Gastrocnemius medialis (tissue), 4 donors: ENCODE measurements around the gene OTUD5. TPM values are rescaled to one million over a fixed set of nuclear protein-coding genes. Genes with fewer than 3 reads are reported as not detected.
"Not testable (repeated sequence)": the region's sequence is repeated elsewhere in the genome, so short reads cannot be mapped to it uniquely, and the experiment has no call there.

Experiments
- ATAC-seq, 2 donors: fragments of 150-250 bp; one replicate each; pipeline ENCODE4 v1.9.1; 2016
- DNase-seq, 2 donors: peaks; one replicate each; pipeline ENCODE4 v3.0.0-alpha.2; 2019
- H3K27ac ChIP-seq, 4 donors: fragments of 200-600 bp; sonication (generic); 1 replicate in 1 of 4; 2 replicates in 3 of 4; pipeline ENCODE4 v1.5.1; 2016 to 2018; ENCODE audit warnings: mild to moderate bottlenecking in 2 of 4, moderate library complexity in 1 of 4
- H3K27me3 ChIP-seq, 3 donors: fragments of 200-600 bp; sonication (generic) in 2 of 3; 1 replicate in 1 of 3; 2 replicates in 2 of 3; pipeline versions ENCODE4 v1.5.1 to v1.6.0; 2016 to 2019; ENCODE audit warnings: mild to moderate bottlenecking in 1 of 3, moderate library complexity in 1 of 3
- H3K36me3 ChIP-seq, 2 donors: fragments of 200-600 bp; sonication (generic) in 1 of 2; one replicate each; pipeline ENCODE4 v1.5.1; 2017 to 2018
- H3K4me1 ChIP-seq, 2 donors: fragments of 200-600 bp; sonication (generic) in 1 of 2; one replicate each; pipeline ENCODE4 v1.5.1; 2016 to 2017; ENCODE audit warnings: mild to moderate bottlenecking in 2 of 2
- H3K4me3 ChIP-seq, 4 donors: fragments of 200-600 bp; sonication (generic) in 3 of 4; 1 replicate in 1 of 4; 2 replicates in 3 of 4; pipeline ENCODE4 v1.5.1; 2016 to 2019; ENCODE audit warnings: mild to moderate bottlenecking in 2 of 4
- H3K9me3 ChIP-seq, 3 donors: fragments of 200-600 bp; sonication (generic) in 2 of 3; 1 replicate in 1 of 3; 2 replicates in 2 of 3; pipeline ENCODE4 v1.5.1; 2016 to 2019
- POLR2A ChIP-seq, 2 donors: fragments of 450-650 bp; IDR thresholded peaks; one replicate each; pipeline ENCODE4 v1.6.1; 2017; ENCODE audit warnings: antibody characterized with exemption in 2 of 2, mild to moderate bottlenecking in 2 of 2, moderate library complexity in 2 of 2
- in situ Hi-C, 4 donors: fragments of 200-750 bp; cut with MboI; loops; one replicate each; pipeline versions ENCODE4 v1.15.0 to v1.8.0; 2017; ENCODE audit warnings: low sequenced_read_pairs in 4 of 4
- intact Hi-C: fragments of 100-400 bp; cut with DNase I; formaldehyde crosslinking; loops from one replicate; pipeline ENCODE4 v1.15.1; 2023; ENCODE audit warnings: low total_unique reads
- total RNA-seq, 4 donors: library from RNA; depleted of rRNA; stranded (reverse); fragments of >200 nt; gene quantifications; one replicate each; pipeline versions ENCODE4 v1.1.0 to v1.2.3, GENCODE V29; 2016
- TF ChIP-seq, protein P1 (sequence below), 5 experiments: fragments of 450-650 bp in 3 of 5; fragments of 200-600 bp in 2 of 5; sonication (generic) in 2 of 5; IDR thresholded peaks in 4 of 5; conservative IDR thresholded peaks in 1 of 5; 1 replicate in 4 of 5; 2 replicates in 1 of 5; pipeline ENCODE4 v1.5.1; 2016 to 2019; ENCODE audit warnings: antibody characterized with exemption in 5 of 5, mild to moderate bottlenecking in 3 of 5, moderate library complexity in 3 of 5

OTUD5 gene
- total RNA-seq, 4 donors from 2014 or later: 22.2 to 32.2 (median 28.5) TPM

DNA sequence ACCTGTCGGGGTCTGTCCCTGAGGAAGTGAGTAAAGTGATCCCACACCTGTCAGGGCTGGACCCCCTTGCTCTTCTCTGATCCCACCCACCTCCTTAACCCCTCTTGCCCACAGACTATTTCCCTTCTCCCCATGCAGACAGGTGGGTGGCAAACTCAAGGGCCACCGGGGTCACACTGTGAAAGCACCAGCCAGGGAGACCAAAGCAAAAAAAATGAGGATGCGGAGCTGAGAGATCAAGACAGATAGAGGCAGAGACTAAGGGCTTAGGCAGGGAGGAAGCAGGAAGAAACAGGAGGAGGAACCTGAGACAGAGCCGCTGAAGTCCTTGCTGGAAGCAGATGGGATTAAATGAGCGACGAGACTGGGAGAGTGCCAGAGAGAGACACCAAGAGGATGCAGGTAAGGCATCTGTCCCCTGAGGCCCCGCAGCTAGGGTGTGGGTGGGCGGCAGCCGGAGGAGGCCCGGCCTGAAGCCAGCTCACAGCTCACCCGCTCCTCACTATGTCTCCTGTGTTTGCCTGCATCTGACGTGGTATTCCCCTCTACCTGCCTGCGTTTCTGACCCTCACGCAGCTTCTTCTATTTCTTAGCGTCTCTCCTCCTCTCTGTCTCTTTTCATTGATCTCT lies 67.0 kb downstream of the OTUD5 start:
- TF ChIP-seq, protein P1, sequence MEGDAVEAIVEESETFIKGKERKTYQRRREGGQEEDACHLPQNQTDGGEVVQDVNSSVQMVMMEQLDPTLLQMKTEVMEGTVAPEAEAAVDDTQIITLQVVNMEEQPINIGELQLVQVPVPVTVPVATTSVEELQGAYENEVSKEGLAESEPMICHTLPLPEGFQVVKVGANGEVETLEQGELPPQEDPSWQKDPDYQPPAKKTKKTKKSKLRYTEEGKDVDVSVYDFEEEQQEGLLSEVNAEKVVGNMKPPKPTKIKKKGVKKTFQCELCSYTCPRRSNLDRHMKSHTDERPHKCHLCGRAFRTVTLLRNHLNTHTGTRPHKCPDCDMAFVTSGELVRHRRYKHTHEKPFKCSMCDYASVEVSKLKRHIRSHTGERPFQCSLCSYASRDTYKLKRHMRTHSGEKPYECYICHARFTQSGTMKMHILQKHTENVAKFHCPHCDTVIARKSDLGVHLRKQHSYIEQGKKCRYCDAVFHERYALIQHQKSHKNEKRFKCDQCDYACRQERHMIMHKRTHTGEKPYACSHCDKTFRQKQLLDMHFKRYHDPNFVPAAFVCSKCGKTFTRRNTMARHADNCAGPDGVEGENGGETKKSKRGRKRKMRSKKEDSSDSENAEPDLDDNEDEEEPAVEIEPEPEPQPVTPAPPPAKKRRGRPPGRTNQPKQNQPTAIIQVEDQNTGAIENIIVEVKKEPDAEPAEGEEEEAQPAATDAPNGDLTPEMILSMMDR (IDR thresholded peaks at IDR 0.05 in 4 of 5, conservative IDR thresholded peaks at IDR 0.05 in 1 of 5): no peak
- TF ChIP-seq POLR2A (IDR thresholded peaks at IDR 0.05): no peak
- Histone ChIP-seq H3K27me3 (no peaks in the 10 kb centered on the region), H3K4me1 (peaks cover 4 to 5% of the 10 kb centered on the region in 2 donors), H3K4me3 (peak overlapping the region; percentile 64 to 75 (median 68)), H3K9me3 (no peaks in the 10 kb centered on the region), H3K27ac (peak overlapping the region in 1 of 4 donors; percentile 49), H3K36me3 (peaks cover 0 to 4% of the 10 kb centered on the region in 2 donors)
- DNase-seq: no peak
- ATAC-seq: no peak
- in situ Hi-C loops: loop anchor here in 1 of 4 donors (10.0 kb wide), 1 partner anchor 86 kb away; the partner anchor contains the start of gene HDAC6
- intact Hi-C loops: loop anchor here (5.0 to 10.0 kb wide), 3 partner anchors 152 to 274 kb away; partner anchors contain the start of genes MAGIX and TFE3

DNA sequence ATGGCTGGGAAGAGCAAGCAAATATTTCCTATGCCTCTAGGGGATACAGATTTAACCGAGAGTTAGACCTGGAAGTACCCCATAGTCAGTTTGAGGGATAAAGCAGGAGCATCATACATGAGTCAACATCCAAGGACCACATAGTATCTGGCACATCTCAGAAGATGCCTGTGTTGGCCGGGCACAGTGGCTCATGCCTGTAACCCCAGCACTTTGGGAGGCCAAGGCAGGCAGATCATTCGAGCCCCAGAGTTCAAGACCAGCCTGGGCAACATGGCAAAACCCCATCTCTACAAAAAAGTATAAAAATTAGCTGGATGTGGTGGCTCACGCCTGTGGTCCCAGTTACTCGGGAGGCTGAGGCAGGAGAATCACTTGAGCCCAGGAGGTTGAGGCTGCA lies 70.8 kb downstream of the OTUD5 start:
- H3K4me3 ChIP-seq, H3K36me3 ChIP-seq, H3K9me3 ChIP-seq, DNase-seq, intact Hi-C loops, H3K27ac ChIP-seq, in situ Hi-C loops, H3K27me3 ChIP-seq, ATAC-seq, H3K4me1 ChIP-seq: not testable (repeated sequence)

DNA sequence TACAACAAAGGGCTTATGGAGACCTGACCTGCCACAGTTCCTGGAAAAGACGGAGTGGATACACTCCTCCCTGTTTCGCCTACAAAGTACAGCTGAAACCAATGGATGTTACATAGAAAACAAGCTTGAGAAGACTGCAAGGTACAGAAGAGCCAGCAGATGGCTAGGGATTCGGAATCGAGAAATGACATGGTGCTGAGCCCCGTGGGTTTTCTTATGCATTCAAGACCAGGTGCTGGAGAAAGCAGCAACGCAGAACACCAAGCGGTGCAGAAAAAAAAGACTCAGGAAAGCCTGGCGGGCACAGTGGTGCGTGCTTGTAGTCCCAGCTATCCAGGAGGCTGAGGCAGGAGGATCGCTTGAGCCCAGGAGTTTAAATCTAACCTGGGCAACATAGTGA lies 73.7 kb downstream of the OTUD5 start:
- Histone ChIP-seq H3K4me1 (no peaks in the 10 kb centered on the region), H3K36me3 (no peaks in the 10 kb centered on the region), H3K27me3 (no peaks in the 10 kb centered on the region), H3K27ac (no peak overlapping the region), H3K9me3 (no peaks in the 10 kb centered on the region), H3K4me3 (no peak overlapping the region)
- ATAC-seq (no peak), DNase-seq (no peak)
- intact Hi-C loops (no loop called here), in situ Hi-C loops (no loop called here)
- TF ChIP-seq, protein P1 (IDR thresholded peaks at IDR 0.05 in 4 of 5, conservative IDR thresholded peaks at IDR 0.05 in 1 of 5): no peak
- no peak for TF ChIP-seq POLR2A (IDR thresholded peaks at IDR 0.05)

DNA sequence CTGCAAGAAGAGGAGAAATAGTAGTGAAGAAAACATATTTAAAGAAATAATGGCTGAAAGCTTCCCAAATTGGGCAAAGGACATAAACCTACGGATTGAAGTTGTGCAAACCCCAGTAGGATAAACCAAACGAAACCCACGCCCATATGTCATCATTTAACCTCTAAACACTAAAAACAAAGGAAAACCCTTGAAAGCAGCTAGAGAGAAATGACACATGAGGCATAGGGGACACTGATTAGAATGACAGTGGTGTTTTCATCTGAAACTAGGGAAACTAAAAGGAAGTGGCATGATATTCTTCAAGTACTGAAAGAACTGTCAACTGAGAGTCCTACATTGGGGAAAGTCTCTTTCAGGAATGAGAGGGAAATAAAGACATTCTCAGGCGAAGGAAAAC lies 80.5 kb downstream of the OTUD5 start:
- DNase-seq, intact Hi-C loops, H3K4me1 ChIP-seq, H3K9me3 ChIP-seq, ATAC-seq, in situ Hi-C loops, H3K27me3 ChIP-seq, H3K4me3 ChIP-seq, H3K27ac ChIP-seq, H3K36me3 ChIP-seq: not testable (repeated sequence)

Other genes starting within 250 kb of the OTUD5 start
- gene GLOD5, start 195.9 kb downstream of the OTUD5 start, total RNA-seq: not detected
- not detected for gene GATA1, start 171.0 kb downstream of the OTUD5 start, total RNA-seq
- gene HDAC6, start 155.5 kb downstream of the OTUD5 start, total RNA-seq: 10 to 100 TPM; 38.2 to 92.2 (median 61.3) TPM
- not detected for gene ERAS, start 131.1 kb downstream of the OTUD5 start, total RNA-seq
- gene PCSK1N, start 122.0 kb downstream of the OTUD5 start, total RNA-seq: not detected
- 100 to 1,000 TPM in 1 of 4 donors, 10 to 100 TPM in 3; 53.3 to 103 (median 68.5) TPM for gene TIMM17B, start 59.8 kb downstream of the OTUD5 start, total RNA-seq
- gene PQBP1, start 59.7 kb downstream of the OTUD5 start, total RNA-seq: 10 to 100 TPM; 61.3 to 90.4 (median 67.8) TPM
- gene SLC35A2, start 46.0 kb downstream of the OTUD5 start, total RNA-seq: 10 to 100 TPM; 12.6 to 18.7 (median 18.5) TPM
- gene PIM2, start 38.6 kb downstream of the OTUD5 start, total RNA-seq: 1 to 10 TPM; 2.3 to 3.5 (median 2.4) TPM
- gene KCND1, start 14.2 kb upstream of the OTUD5 start, total RNA-seq: 1 to 10 TPM in 1 of 4 donors, under 1 TPM in 3; 0.09 to 1.2 (median 0.77) TPM
- gene GRIPAP1, start 44.7 kb upstream of the OTUD5 start, total RNA-seq: 10 to 100 TPM in 2 of 4 donors, 1 to 10 TPM in 2; 8.6 to 19.3 (median 10.1) TPM
- gene TFE3, start 85.8 kb upstream of the OTUD5 start, total RNA-seq: 10 to 100 TPM; 29.3 to 44.5 (median 34.7) TPM
- under 1 TPM; 0.07 to 0.55 (median 0.40) TPM for gene CCDC120, start 101.4 kb upstream of the OTUD5 start, total RNA-seq
- 1 to 10 TPM; 4.5 to 6.6 (median 4.7) TPM for gene PRAF2, start 116.4 kb upstream of the OTUD5 start, total RNA-seq
- 100 to 1,000 TPM in 3 of 4 donors, 10 to 100 TPM in 1; 98.2 to 125 (median 105) TPM for gene WDR45, start 122.3 kb upstream of the OTUD5 start, total RNA-seq
- 10 to 100 TPM; 35.2 to 41.3 (median 38.9) TPM for gene GPKOW, start 166.1 kb upstream of the OTUD5 start, total RNA-seq
- 1 to 10 TPM; 2.7 to 7.3 (median 5.3) TPM for gene MAGIX, start 205.2 kb upstream of the OTUD5 start, total RNA-seq
- gene PLP2, start 214.3 kb upstream of the OTUD5 start, total RNA-seq: 10 to 100 TPM; 12.8 to 53.5 (median 32.5) TPM
- gene PRICKLE3, start 228.8 kb upstream of the OTUD5 start, total RNA-seq: 10 to 100 TPM in 3 of 4 donors, 1 to 10 TPM in 1; 9.1 to 33.1 (median 21.3) TPM
- gene SYP, start 242.6 kb upstream of the OTUD5 start, total RNA-seq: 1 to 10 TPM in 1 of 4 donors, under 1 TPM in 3; 0.15 to 3.9 (median 0.40) TPM